GM18858 (cell line): Measurements from ENCODE around the gene B4GALT1.
A peak's percentile ranks its signal among the peaks of the same experiment; 100 is the strongest.
"Not testable (repeated sequence)": the region's sequence is repeated elsewhere in the genome, so short reads cannot be mapped to it uniquely, and the experiment has no call there.

Experiments used
- ATAC-seq: cut with Tn5 transposase; IDR thresholded peaks from one replicate; pipeline ENCODE4 v1.9.1; 2021; ENCODE audit not compliant: unreplicated experiment

Gene B4GALT1

GRCh38 chr9:33185406-33185805 is 18.3 kb upstream of the B4GALT1 start:
- no peak for ATAC-seq

GRCh38 chr9:33184963-33185362 is 17.8 kb upstream of the B4GALT1 start:
- ATAC-seq = no peak

GRCh38 chr9:33182519-33182918 is 15.4 kb upstream of the B4GALT1 start:
- ATAC-seq = no peak

GRCh38 chr9:33180526-33181184 is 13.5 kb upstream of the B4GALT1 start:
- no peak for ATAC-seq

- ATAC-seq = no peak
Observed at GRCh38 chr9:33178972-33179697, 12.0 kb upstream of the B4GALT1 start.

- peak; percentile 74 for ATAC-seq
Observed at GRCh38 chr9:33177639-33178038, 10.5 kb upstream of the B4GALT1 start.

- no peak for ATAC-seq
Observed at GRCh38 chr9:33177086-33177485, 9.9 kb upstream of the B4GALT1 start.

- no peak for ATAC-seq
Observed at GRCh38 chr9:33175649-33176325, 8.7 kb upstream of the B4GALT1 start.

GRCh38 chr9:33172256-33173238 is 5.4 kb upstream of the B4GALT1 start:
- no peak for ATAC-seq

- no peak for ATAC-seq
Observed at GRCh38 chr9:33170464-33171415, 3.6 kb upstream of the B4GALT1 start.

- ATAC-seq = no peak
Observed at GRCh38 chr9:33168941-33169544, 1.9 kb upstream of the B4GALT1 start.

- no peak for ATAC-seq
Observed at GRCh38 chr9:33167972-33168461, 881 bp upstream of the B4GALT1 start.

- ATAC-seq = no peak
Observed at GRCh38 chr9:33166231-33167083, 679 bp downstream of the B4GALT1 start.

GRCh38 chr9:33165263-33166151 is 1.6 kb downstream of the B4GALT1 start:
- peak; percentile 20 for ATAC-seq

GRCh38 chr9:33164921-33165262 is 2.2 kb downstream of the B4GALT1 start:
- not testable (repeated sequence) for ATAC-seq

- peak; percentile 17 for ATAC-seq
Observed at GRCh38 chr9:33164138-33164809, 2.9 kb downstream of the B4GALT1 start.
